Muscle of leg (tissue), 11 donors: ENCODE measurements around the gene TSPO2. TPM values are rescaled to one million over a fixed set of nuclear protein-coding genes. Genes with fewer than 3 reads are reported as not detected.

Experiments
- DNase-seq: peaks from one replicate; pipeline ENCODE4 v3.0.0; 2013
- H3K27ac ChIP-seq: one replicate; pipeline ENCODE4 v1.5.1; 2013; ENCODE audit warnings: mild to moderate bottlenecking, low read length, control low read depth
- H3K27me3 ChIP-seq: one replicate; pipeline ENCODE4 v1.6.1; 2013; ENCODE audit warnings: low read length; ENCODE audit not compliant: control insufficient read depth, insufficient read depth
- H3K36me3 ChIP-seq: one replicate; pipeline ENCODE4 v1.6.1; 2013; ENCODE audit warnings: low read length; ENCODE audit not compliant: control insufficient read depth, insufficient read depth
- H3K4me1 ChIP-seq: one replicate; pipeline ENCODE4 v1.6.1; 2013; ENCODE audit warnings: low read length; ENCODE audit not compliant: control insufficient read depth, insufficient read depth
- H3K4me3 ChIP-seq: one replicate; pipeline ENCODE4 v1.5.1; 2013; ENCODE audit warnings: low read length, control low read depth
- H3K9me3 ChIP-seq: replicated peaks from 2 replicates; pipeline ENCODE4 v1.6.1; 2013; ENCODE audit warnings: low read depth, low read length; ENCODE audit not compliant: control insufficient read depth
- WGBS: methylation state at CpG from one replicate; pipeline ENCODE4 v1.1.5; 2013; ENCODE audit warnings: missing lambda C conversion rate; ENCODE audit not compliant: insufficient coverage; 5-methylcytosine and 5-hydroxymethylcytosine counted together
- polyA plus RNA-seq, 8 donors: library from polyadenylated mRNA; unstranded; fragments of 120-200 nt; gene quantifications; one replicate each; pipeline versions ENCODE4 v1.2.1 to v1.2.3, GENCODE V29; 2013; ENCODE audit warnings: inconsistent platforms in 1 of 8, low replicate concordance in 1 of 8; ENCODE audit not compliant: insufficient read length in 8 of 8, insufficient read depth in 1 of 8
- total RNA-seq: library from RNA; stranded (reverse); fragments of 120-200 nt; gene quantifications from one replicate; pipeline ENCODE4 v1.2.4, GENCODE V29; 2013

TSPO2 gene
- total and polyA plus RNA-seq, 9 donors, result 0.22 to 1.8 (median 0.85) TPM

- H3K4me3 ChIP-seq, result no peak overlapping the region
- no peaks in the 10 kb centered on the region for H3K4me1 ChIP-seq
- H3K9me3 ChIP-seq, result no peaks in the 10 kb centered on the region
- no peak for DNase-seq
- H3K36me3 ChIP-seq, result peaks cover 28% of the 10 kb centered on the region
- H3K27ac ChIP-seq, result no peak overlapping the region
- H3K27me3 ChIP-seq, result no peaks in the 10 kb centered on the region
Observed at GRCh38 chr6:41085182-41085581, 42.9 kb downstream of the TSPO2 start.

DNA sequence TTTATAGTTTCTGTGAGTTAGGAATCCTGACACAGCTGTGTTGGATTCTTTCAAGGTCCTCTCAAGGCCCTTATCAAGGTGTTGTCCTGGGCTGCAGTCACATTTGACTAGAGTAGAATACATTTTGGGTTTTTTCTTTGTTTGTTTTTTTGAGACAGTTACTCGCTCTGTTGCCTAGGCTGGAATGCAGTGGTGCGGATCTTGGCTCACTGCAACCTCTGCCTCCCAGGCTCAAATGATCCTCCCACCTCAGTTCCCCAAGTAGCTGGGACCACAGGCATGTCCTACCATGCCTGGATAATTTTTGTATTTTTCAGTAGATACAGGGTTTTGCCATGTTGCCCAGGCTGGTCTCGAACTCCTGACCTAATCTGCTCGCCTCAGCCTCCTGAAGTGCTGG, 46.2 kb downstream of the TSPO2 start:
- Histone ChIP-seq H3K4me1 (no peaks in the 10 kb centered on the region), H3K36me3 (peaks cover 49% of the 10 kb centered on the region), H3K27ac (no peak overlapping the region), H3K4me3 (no peak overlapping the region), H3K9me3 (no peaks in the 10 kb centered on the region), H3K27me3 (no peaks in the 10 kb centered on the region)
- WGBS, result no CpG with 5 or more reads among the region's 4 CpGs
- no peak for DNase-seq

- no peak for DNase-seq
- H3K4me3 ChIP-seq, result no peak overlapping the region
- H3K9me3 ChIP-seq, result no peaks in the 10 kb centered on the region
- H3K4me1 ChIP-seq, result no peaks in the 10 kb centered on the region
- H3K27me3 ChIP-seq, result no peaks in the 10 kb centered on the region
- H3K27ac ChIP-seq, result no peak overlapping the region
- no CpG with 5 or more reads among the region's 1 CpG for WGBS
- peaks cover 62% of the 10 kb centered on the region for H3K36me3 ChIP-seq
Observed at GRCh38 chr6:41090841-41091761, 48.8 kb downstream of the TSPO2 start.

GRCh38 chr6:41092421-41093140, 50.3 kb downstream of the TSPO2 start:
- Histone ChIP-seq H3K9me3 (no peaks in the 10 kb centered on the region), H3K36me3 (peaks cover 77% of the 10 kb centered on the region), H3K4me3 (no peak overlapping the region), H3K27me3 (no peaks in the 10 kb centered on the region), H3K27ac (no peak overlapping the region), H3K4me1 (no peaks in the 10 kb centered on the region)
- WGBS, result 67% methylated on average over 1 of the region's 4 CpGs
- no peak for DNase-seq

DNA sequence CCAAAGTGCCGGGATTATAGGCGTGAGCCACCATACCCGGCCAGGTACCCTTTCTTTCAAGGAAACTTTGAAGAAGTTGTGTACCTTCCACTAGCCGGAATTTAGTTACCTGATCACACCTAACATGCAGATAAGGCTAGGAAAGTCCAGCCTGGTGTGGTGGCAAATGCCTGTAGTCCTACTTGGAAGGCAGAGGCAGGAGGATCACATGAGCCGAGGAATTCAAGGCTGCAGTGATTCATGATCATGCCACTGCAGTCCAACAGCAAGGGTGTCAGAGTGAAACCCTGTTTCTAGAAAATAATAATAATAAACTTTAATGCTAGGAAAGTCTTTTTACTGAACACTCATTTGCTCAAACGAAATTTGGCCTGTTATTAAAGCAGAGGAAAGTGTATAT, 51.5 kb downstream of the TSPO2 start:
- H3K4me1 ChIP-seq, result no peaks in the 10 kb centered on the region
- H3K9me3 ChIP-seq, result no peaks in the 10 kb centered on the region
- no peak overlapping the region for H3K27ac ChIP-seq
- WGBS, result 100% methylated on average over 4 of the region's 6 CpGs
- DNase-seq, result no peak
- H3K4me3 ChIP-seq, result no peak overlapping the region
- H3K27me3 ChIP-seq, result no peaks in the 10 kb centered on the region
- H3K36me3 ChIP-seq, result peaks cover 84% of the 10 kb centered on the region

Other genes with a start within 250 kb of the TSPO2 start
- gene UNC5CL, start 3.2 kb upstream of the TSPO2 start, total RNA-seq, result 3.0 TPM
- gene UNC5CL, start 3.2 kb upstream of the TSPO2 start, polyA plus RNA-seq, result 1 to 10 TPM; 2.2 to 9.8 (median 4.1) TPM
- 509 TPM for gene APOBEC2, start 10.7 kb downstream of the TSPO2 start, total RNA-seq
- gene APOBEC2, start 10.7 kb downstream of the TSPO2 start, polyA plus RNA-seq, result 100 to 1,000 TPM; 281 to 891 (median 471) TPM
- 12.9 TPM for gene OARD1, start 29.9 kb downstream of the TSPO2 start, total RNA-seq
- 10 to 100 TPM; 15.0 to 20.7 (median 19.3) TPM for gene OARD1, start 29.9 kb downstream of the TSPO2 start, polyA plus RNA-seq
- gene NFYA, start 30.5 kb downstream of the TSPO2 start, total RNA-seq, result 14.4 TPM
- 10 to 100 TPM; 21.2 to 35.2 (median 27.3) TPM for gene NFYA, start 30.5 kb downstream of the TSPO2 start, polyA plus RNA-seq
- 0.18 TPM for gene TREML1, start 111.9 kb downstream of the TSPO2 start, total RNA-seq
- under 1 TPM in 7 of 8 donors, not detected in 1; 0.10 to 0.49 (median 0.16) TPM for gene TREML1, start 111.9 kb downstream of the TSPO2 start, polyA plus RNA-seq
- 0.75 TPM for gene TREM2, start 120.6 kb downstream of the TSPO2 start, total RNA-seq
- 1 to 10 TPM in 2 of 8 donors, under 1 TPM in 6; 0.15 to 3.6 (median 0.55) TPM for gene TREM2, start 120.6 kb downstream of the TSPO2 start, polyA plus RNA-seq
- 0.09 TPM for gene TREML2, start 158.7 kb downstream of the TSPO2 start, total RNA-seq
- under 1 TPM; 0.05 to 0.16 (median 0.11) TPM for gene TREML2, start 158.7 kb downstream of the TSPO2 start, polyA plus RNA-seq
- not detected for gene TREML4, start 185.9 kb downstream of the TSPO2 start, total RNA-seq
- gene TREML4, start 185.9 kb downstream of the TSPO2 start, polyA plus RNA-seq, result not detected
- 0.35 TPM for gene TREM1, start 244.2 kb downstream of the TSPO2 start, total RNA-seq
- gene TREM1, start 244.2 kb downstream of the TSPO2 start, polyA plus RNA-seq, result 1 to 10 TPM in 1 of 8 donors, under 1 TPM in 5, not detected in 2; 0.06 to 1.6 (median 0.21) TPM